K562 (cell line): ENCODE data around the gene BNIPL. TPM values are rescaled to one million over a fixed set of nuclear protein-coding genes. Genes with fewer than 3 reads are reported as not detected.

ENCODE experiments used
- BRF1 ChIP-seq: IDR thresholded peaks from 3 replicates; pipeline ENCODE4 v1.6.1; 2011; ENCODE audit warnings: borderline replicate concordance, mild to moderate bottlenecking; ENCODE audit not compliant: insufficient read length; ENCODE audit errors: extremely low read depth
- CREBBP ChIP-seq: IDR thresholded peaks from one replicate; pipeline ENCODE4 v1.6.1; 2012; ENCODE audit warnings: low read depth, mild to moderate bottlenecking, control low read depth, inconsistent platforms, low read length
- ELF4 ChIP-seq: fragments of 450-650 bp; formaldehyde crosslinking; IDR thresholded peaks from 2 replicates; pipeline ENCODE4 v1.4.0; 2022; ENCODE audit warnings: missing genetic modification characterization
- FOXA1 ChIP-seq: fragments of 450-650 bp; IDR thresholded peaks from 2 replicates; pipeline ENCODE4 v1.6.1; 2016; ENCODE audit warnings: mild to moderate bottlenecking, borderline replicate concordance
- JUN ChIP-seq, 2 experiments: sonication (generic) in 1 of 2; formaldehyde crosslinking in 1 of 2; IDR thresholded peaks; 2 replicates each; pipeline versions ENCODE4 v1.6.1 to v1.8.0; 2012 to 2022; ENCODE audit warnings: borderline replicate concordance in 2 of 2, mild to moderate bottlenecking in 2 of 2, improper control_type of control experiment in 1 of 2, low read depth in 1 of 2, low read length in 1 of 2, missing genetic modification reagents in 1 of 2
- MAFF ChIP-seq: IDR thresholded peaks from 2 replicates; pipeline ENCODE4 v1.6.1; 2012; ENCODE audit warnings: low read length, improper control_type of control experiment
- MAFK ChIP-seq: IDR thresholded peaks from 2 replicates; pipeline ENCODE4 v1.6.1; 2011; ENCODE audit warnings: low read length, improper control_type of control experiment
- NCOA1 ChIP-seq: fragments of 450-650 bp; IDR thresholded peaks from 2 replicates; pipeline ENCODE4 v1.6.1; 2016; ENCODE audit warnings: low read depth
- NCOA4 ChIP-seq: fragments of 450-650 bp; IDR thresholded peaks from 2 replicates; pipeline ENCODE4 v1.6.1; 2018; ENCODE audit warnings: mild to moderate bottlenecking; ENCODE audit not compliant: partially characterized antibody
- SMARCA5 ChIP-seq: fragments of 450-650 bp; IDR thresholded peaks from 2 replicates; pipeline ENCODE4 v1.6.1; 2016
- SMARCE1 ChIP-seq: fragments of 450-650 bp; IDR thresholded peaks from 2 replicates; pipeline ENCODE4 v1.7.1; 2016; ENCODE audit warnings: mild to moderate bottlenecking
- STAG1 ChIP-seq: sonication (generic); formaldehyde crosslinking; IDR thresholded peaks from 2 replicates; pipeline ENCODE4 v1.5.0; 2020; ENCODE audit warnings: missing genetic modification reagents, borderline replicate concordance
- SUPT5H ChIP-seq: fragments of 450-650 bp; IDR thresholded peaks from 2 replicates; pipeline ENCODE4 v1.6.1; 2016
- TAF9B ChIP-seq: fragments of 450-650 bp; IDR thresholded peaks from 2 replicates; pipeline ENCODE4 v1.6.1; 2018; ENCODE audit warnings: mild to moderate bottlenecking; ENCODE audit not compliant: partially characterized antibody
- TCFL5 ChIP-seq: fragments of 250-450 bp; sonication (Bioruptor Pico); conservative IDR thresholded peaks from 2 replicates; pipeline ENCODE4 v1.6.1; 2021; ENCODE audit warnings: mild to moderate bottlenecking, moderate library complexity, matching md5 sums
- TEAD1 ChIP-seq, 2 experiments: fragments of 450-650 bp in 1 of 2; sonication (generic) in 1 of 2; formaldehyde crosslinking; IDR thresholded peaks; 2 replicates each; pipeline versions ENCODE4 v1.4.0 to v1.8.0; 2020 to 2022; ENCODE audit warnings: mild to moderate bottlenecking in 2 of 2, missing genetic modification reagents in 1 of 2
- TSHZ1 ChIP-seq: fragments of 250-450 bp; sonication (Bioruptor Pico); IDR thresholded peaks from 2 replicates; pipeline ENCODE4 v1.4.0; 2020; ENCODE audit warnings: mild to moderate bottlenecking, moderate library complexity
- U2AF1 ChIP-seq: fragments of 200-400 bp; formaldehyde crosslinking; optimal IDR thresholded peaks from 2 replicates; pipeline ENCODE3; 2017; ENCODE audit warnings: mild to moderate bottlenecking, low read depth, low read length, moderate library complexity
- ZC3H11A ChIP-seq: IDR thresholded peaks from 2 replicates; pipeline ENCODE4 v1.6.1; 2012; ENCODE audit warnings: low read depth, low read length, improper control_type of control experiment
- ZNF124 ChIP-seq: sonication (generic); formaldehyde crosslinking; IDR thresholded peaks from 2 replicates; pipeline ENCODE4 v1.8.1; 2022; ENCODE audit warnings: missing genetic modification reagents
- ZNF561 ChIP-seq: fragments of 450-650 bp; formaldehyde crosslinking; conservative IDR thresholded peaks from 2 replicates; pipeline ENCODE4 v1.4.0; 2020; ENCODE audit warnings: mild to moderate bottlenecking, moderate library complexity
- ZNF717 ChIP-seq: fragments of 250-450 bp; sonication (Bioruptor Pico); IDR thresholded peaks from 2 replicates; pipeline ENCODE4 v1.5.0; 2021
- polyA plus RNA-seq, 8 experiments: library from polyadenylated mRNA; depleted of rRNA in 4 of 8; stranded (reverse) in 5 of 8; unstranded in 3 of 8; fragments of >200 nt; fragmentation: Nextera tagmentation in 2 of 8; fragmentation: Illumina TruSeq in 1 of 8; extraction: Ambion mirVana in 2 of 8; extraction: Trizol in 1 of 8; gene quantifications; 2 replicates each; pipeline versions ENCODE4 v1.2.1 to v1.2.3, GENCODE V29; 2011 to 2014; ENCODE audit warnings: inconsistent platforms in 1 of 8, missing spikeins in 1 of 8
- total RNA-seq, 7 experiments: library from RNA; depleted of rRNA in 6 of 7; stranded (reverse); fragments of >200 nt in 6 of 7; fragmentation: Illumina TruSeq in 2 of 7; extraction: Trizol in 2 of 7; gene quantifications; 2 replicates each; pipeline versions ENCODE4 v1.2.1 to v1.2.3, GENCODE V29; 2011 to 2021; ENCODE audit warnings: low replicate concordance in 1 of 7
- TF ChIP-seq, protein P1 (sequence below): fragments of 250-450 bp; sonication (Bioruptor Pico); IDR thresholded peaks from 2 replicates; pipeline ENCODE4 v1.8.0; 2021; ENCODE audit warnings: moderate library complexity, mild to moderate bottlenecking, inconsistent platforms
- TF ChIP-seq, protein P2 (sequence below): sonication (generic); formaldehyde crosslinking; IDR thresholded peaks from 2 replicates; pipeline ENCODE4 v1.8.1; 2022; ENCODE audit warnings: missing genetic modification reagents
- TF ChIP-seq, protein P3 (sequence below): sonication (generic); formaldehyde crosslinking; IDR thresholded peaks from 2 replicates; pipeline ENCODE4 v1.8.1; 2022; ENCODE audit warnings: missing genetic modification reagents

The BNIPL gene
- total and polyA plus RNA-seq, 9 of the 15 experiments (the other 6 are each of a cell fraction or from before 2014, with no cell fraction given): 0.08 to 1.4 (median 0.68) TPM

DNA sequence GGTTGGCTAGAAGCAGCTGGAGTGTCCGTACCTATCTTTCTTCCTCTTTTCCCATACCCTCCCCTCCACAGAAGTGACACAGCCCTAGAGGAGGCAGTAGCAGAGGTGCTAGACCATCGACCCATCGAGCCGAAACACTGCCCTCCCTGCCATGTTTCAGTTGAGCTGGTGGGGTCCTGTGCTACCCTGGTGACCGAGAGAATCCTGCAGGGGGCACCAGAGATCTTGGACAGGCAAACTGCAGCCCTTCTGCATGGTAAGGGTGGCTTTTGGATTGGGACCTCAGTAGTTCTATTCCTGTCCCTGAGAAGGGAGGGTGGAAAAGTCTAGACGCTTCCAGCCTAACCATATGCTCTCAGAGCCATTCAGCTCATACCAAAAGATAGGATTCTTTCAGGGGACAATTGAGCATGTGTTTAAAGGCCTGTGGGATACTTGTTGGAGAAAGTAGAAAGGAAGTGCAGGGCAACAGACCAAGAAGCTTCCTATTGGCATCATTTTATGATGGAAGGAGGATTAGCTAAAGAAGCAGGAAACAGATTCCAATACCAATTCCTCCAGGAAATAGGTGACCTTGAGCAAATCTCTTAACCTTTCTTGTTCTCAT is 11.7 kb upstream of the BNIPL start (continued):
- TF ChIP-seq TEAD1 (CRISPR knock-in tag; IDR thresholded peaks at IDR 0.05) (no peak), STAG1 (CRISPR knock-in tag) (peak; percentile 52; the same call in 1 of the 2 replicates), NCOA4 (no peak), JUN (IDR thresholded peaks at IDR 0.05; ENCODE audit: borderline replicate concordance, low read depth, low read length) (no peak), JUN (CRISPR knock-in tag; IDR thresholded peaks at IDR 0.05; ENCODE audit: borderline replicate concordance) (no peak), U2AF1 (no peak), SMARCE1 (no peak), SMARCA5 (no peak), ELF4 (0 out of 2 replicates have a peak, but pooled peaks have one; percentile 26), CREBBP (no peak), ZNF717 (CRISPR knock-in tag) (no peak), ZNF561 (CRISPR knock-in tag) (no peak), TCFL5 (CRISPR knock-in tag) (no peak), TAF9B (no peak), ZC3H11A (no peak), MAFK (no peak), SUPT5H (no peak), BRF1 (no peak), TSHZ1 (CRISPR knock-in tag) (no peak), ZNF124 (CRISPR knock-in tag) (no peak), NCOA1 (no peak), MAFF (no peak), FOXA1 (no peak)
- TF ChIP-seq, protein P1, sequence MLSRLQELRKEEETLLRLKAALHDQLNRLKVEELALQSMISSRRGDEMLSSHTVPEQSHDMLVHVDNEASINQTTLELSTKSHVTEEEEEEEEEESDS (CRISPR knock-in tag): no peak
- TF ChIP-seq, protein P2, sequence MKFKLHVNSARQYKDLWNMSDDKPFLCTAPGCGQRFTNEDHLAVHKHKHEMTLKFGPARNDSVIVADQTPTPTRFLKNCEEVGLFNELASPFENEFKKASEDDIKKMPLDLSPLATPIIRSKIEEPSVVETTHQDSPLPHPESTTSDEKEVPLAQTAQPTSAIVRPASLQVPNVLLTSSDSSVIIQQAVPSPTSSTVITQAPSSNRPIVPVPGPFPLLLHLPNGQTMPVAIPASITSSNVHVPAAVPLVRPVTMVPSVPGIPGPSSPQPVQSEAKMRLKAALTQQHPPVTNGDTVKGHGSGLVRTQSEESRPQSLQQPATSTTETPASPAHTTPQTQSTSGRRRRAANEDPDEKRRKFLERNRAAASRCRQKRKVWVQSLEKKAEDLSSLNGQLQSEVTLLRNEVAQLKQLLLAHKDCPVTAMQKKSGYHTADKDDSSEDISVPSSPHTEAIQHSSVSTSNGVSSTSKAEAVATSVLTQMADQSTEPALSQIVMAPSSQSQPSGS (CRISPR knock-in tag): no peak
- TF ChIP-seq, protein P3, sequence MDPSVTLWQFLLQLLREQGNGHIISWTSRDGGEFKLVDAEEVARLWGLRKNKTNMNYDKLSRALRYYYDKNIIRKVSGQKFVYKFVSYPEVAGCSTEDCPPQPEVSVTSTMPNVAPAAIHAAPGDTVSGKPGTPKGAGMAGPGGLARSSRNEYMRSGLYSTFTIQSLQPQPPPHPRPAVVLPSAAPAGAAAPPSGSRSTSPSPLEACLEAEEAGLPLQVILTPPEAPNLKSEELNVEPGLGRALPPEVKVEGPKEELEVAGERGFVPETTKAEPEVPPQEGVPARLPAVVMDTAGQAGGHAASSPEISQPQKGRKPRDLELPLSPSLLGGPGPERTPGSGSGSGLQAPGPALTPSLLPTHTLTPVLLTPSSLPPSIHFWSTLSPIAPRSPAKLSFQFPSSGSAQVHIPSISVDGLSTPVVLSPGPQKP: no peak
